Natural killer cell (primary cell): ENCODE results near the gene KCTD20. TPM values are rescaled to one million over a fixed set of nuclear protein-coding genes. Genes with fewer than 3 reads are reported as not detected.

ENCODE experiments used
- ATAC-seq, 3 donors: fragments of 150-1000 bp in 2 of 3; fragments of 200-7000 bp in 1 of 3; cut with Tn5 transposase; 1 replicate in 1 of 3; 2 replicates in 2 of 3; pipeline ENCODE4 v1.10.0; 2021; ENCODE audit warnings: mild to moderate bottlenecking in 2 of 3, moderate library complexity in 2 of 3
- DNase-seq, 2 donors: peaks; one replicate each; pipeline versions ENCODE4 v3.0.0 to v3.0.0-alpha.2; 2013 to 2021; ENCODE audit warnings: mixed read lengths in 1 of 2
- H3K27ac ChIP-seq: one replicate; pipeline ENCODE4 v1.5.1; 2013; ENCODE audit warnings: mild to moderate bottlenecking, low read length
- H3K27me3 ChIP-seq: one replicate; pipeline ENCODE4 v1.6.1; 2013; ENCODE audit warnings: low read length; ENCODE audit not compliant: control insufficient read depth, insufficient read depth
- H3K36me3 ChIP-seq: one replicate; pipeline ENCODE4 v1.6.1; 2013; ENCODE audit warnings: low read length; ENCODE audit not compliant: control insufficient read depth, insufficient read depth
- H3K4me1 ChIP-seq: one replicate; pipeline ENCODE4 v1.6.1; 2013; ENCODE audit warnings: low read length; ENCODE audit not compliant: control insufficient read depth, insufficient read depth
- H3K4me3 ChIP-seq: one replicate; pipeline ENCODE4 v1.5.1; 2013; ENCODE audit warnings: low read length
- H3K9me3 ChIP-seq: one replicate; pipeline ENCODE4 v1.6.1; 2013; ENCODE audit warnings: low read length; ENCODE audit not compliant: control insufficient read depth, insufficient read depth
- H3K27ac Mint-ChIP-seq, 2 donors: one replicate each; pipeline ENCODE4 v1.8.0; 2022; ENCODE audit warnings: mild to moderate bottlenecking in 2 of 2, mixed read lengths in 2 of 2, moderate library complexity in 1 of 2
- H3K27me3 Mint-ChIP-seq, 2 donors: one replicate each; pipeline ENCODE4 v1.8.0; 2022; ENCODE audit warnings: low read depth in 2 of 2, mixed read lengths in 2 of 2
- H3K36me3 Mint-ChIP-seq: one replicate; pipeline ENCODE4 v1.8.0; 2022; ENCODE audit warnings: mixed read lengths
- H3K4me1 Mint-ChIP-seq, 2 donors: one replicate each; pipeline ENCODE4 v1.8.0; 2022; ENCODE audit warnings: mixed read lengths in 2 of 2
- H3K4me3 Mint-ChIP-seq: one replicate; pipeline ENCODE4 v1.8.0; 2022; ENCODE audit warnings: mild to moderate bottlenecking, moderate library complexity, mixed read lengths
- H3K9me3 Mint-ChIP-seq, 2 donors: one replicate each; pipeline ENCODE4 v1.8.0; 2022; ENCODE audit warnings: mixed read lengths in 2 of 2
- WGBS: methylation state at CpG from one replicate; pipeline ENCODE4 v1.1.7; 2013; ENCODE audit warnings: missing lambda C conversion rate; ENCODE audit not compliant: insufficient coverage; 5-methylcytosine and 5-hydroxymethylcytosine counted together
- intact Hi-C: fragments of 100-400 bp; cut with micrococcal nuclease; formaldehyde crosslinking; loops from one replicate; pipeline ENCODE4 v1.14.2; 2022
- total RNA-seq, 4 donors: library from RNA; stranded (reverse); fragments of 120-200 nt in 1 of 4; gene quantifications; one replicate each; pipeline versions ENCODE4 v1.2.3 to v1.2.4, GENCODE V29; 2013 to 2022
- TF ChIP-seq, protein P1 (sequence below): fragments of 200-600 bp; IDR thresholded peaks from one replicate; pipeline ENCODE4 v1.8.0; 2022; ENCODE audit warnings: antibody characterized with exemption

Gene KCTD20
- total RNA-seq, 3 donors from 2014 or later (not counting 1 experiment from before 2014, with no cell fraction given), result 37.7 to 43.5 (median 43.2) TPM

DNA sequence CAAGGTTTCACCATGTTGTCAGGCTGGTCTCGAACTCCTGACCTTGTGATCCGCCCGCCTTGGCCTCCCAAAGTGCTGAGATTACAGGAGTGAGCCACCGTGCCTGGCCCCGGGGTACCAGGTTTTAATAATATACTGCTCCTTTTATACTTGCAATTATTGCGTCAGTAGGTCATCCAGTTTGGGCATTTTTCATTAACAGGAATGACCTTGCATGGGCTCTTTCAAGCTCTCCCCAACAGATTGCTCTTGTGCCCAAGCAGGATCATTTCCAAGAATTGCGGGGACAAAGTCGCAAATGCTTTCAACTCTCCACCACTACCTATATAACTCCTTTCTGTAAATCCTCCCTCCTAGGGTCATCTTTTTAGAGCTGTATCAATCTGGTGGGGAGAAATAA is 80.7 kb downstream of the KCTD20 start:
- H3K4me3 Mint-ChIP-seq, result no peak overlapping the region
- H3K36me3 Mint-ChIP-seq, result peaks cover 32% of the 10 kb centered on the region
- H3K27me3 ChIP-seq, result no peaks in the 10 kb centered on the region
- H3K4me1 Mint-ChIP-seq, result peaks cover 37 to 47% of the 10 kb centered on the region in 2 donors
- H3K27ac ChIP-seq, result no peak overlapping the region
- no peak overlapping the region for H3K27ac Mint-ChIP-seq
- WGBS, result 97% methylated on average over 7 of the region's 8 CpGs
- intact Hi-C loops, result no loop called here
- H3K27me3 Mint-ChIP-seq, result no peaks in the 10 kb centered on the region
- peaks cover 74% of the 10 kb centered on the region for H3K36me3 ChIP-seq
- DNase-seq (no peak), ATAC-seq (no peak)
- TF ChIP-seq, protein P1, sequence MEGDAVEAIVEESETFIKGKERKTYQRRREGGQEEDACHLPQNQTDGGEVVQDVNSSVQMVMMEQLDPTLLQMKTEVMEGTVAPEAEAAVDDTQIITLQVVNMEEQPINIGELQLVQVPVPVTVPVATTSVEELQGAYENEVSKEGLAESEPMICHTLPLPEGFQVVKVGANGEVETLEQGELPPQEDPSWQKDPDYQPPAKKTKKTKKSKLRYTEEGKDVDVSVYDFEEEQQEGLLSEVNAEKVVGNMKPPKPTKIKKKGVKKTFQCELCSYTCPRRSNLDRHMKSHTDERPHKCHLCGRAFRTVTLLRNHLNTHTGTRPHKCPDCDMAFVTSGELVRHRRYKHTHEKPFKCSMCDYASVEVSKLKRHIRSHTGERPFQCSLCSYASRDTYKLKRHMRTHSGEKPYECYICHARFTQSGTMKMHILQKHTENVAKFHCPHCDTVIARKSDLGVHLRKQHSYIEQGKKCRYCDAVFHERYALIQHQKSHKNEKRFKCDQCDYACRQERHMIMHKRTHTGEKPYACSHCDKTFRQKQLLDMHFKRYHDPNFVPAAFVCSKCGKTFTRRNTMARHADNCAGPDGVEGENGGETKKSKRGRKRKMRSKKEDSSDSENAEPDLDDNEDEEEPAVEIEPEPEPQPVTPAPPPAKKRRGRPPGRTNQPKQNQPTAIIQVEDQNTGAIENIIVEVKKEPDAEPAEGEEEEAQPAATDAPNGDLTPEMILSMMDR, result no peak
- peaks cover 16% of the 10 kb centered on the region for H3K4me1 ChIP-seq
- H3K9me3 ChIP-seq, result no peaks in the 10 kb centered on the region
- H3K4me3 ChIP-seq, result no peak overlapping the region
- H3K9me3 Mint-ChIP-seq, result no peaks in the 10 kb centered on the region

DNA sequence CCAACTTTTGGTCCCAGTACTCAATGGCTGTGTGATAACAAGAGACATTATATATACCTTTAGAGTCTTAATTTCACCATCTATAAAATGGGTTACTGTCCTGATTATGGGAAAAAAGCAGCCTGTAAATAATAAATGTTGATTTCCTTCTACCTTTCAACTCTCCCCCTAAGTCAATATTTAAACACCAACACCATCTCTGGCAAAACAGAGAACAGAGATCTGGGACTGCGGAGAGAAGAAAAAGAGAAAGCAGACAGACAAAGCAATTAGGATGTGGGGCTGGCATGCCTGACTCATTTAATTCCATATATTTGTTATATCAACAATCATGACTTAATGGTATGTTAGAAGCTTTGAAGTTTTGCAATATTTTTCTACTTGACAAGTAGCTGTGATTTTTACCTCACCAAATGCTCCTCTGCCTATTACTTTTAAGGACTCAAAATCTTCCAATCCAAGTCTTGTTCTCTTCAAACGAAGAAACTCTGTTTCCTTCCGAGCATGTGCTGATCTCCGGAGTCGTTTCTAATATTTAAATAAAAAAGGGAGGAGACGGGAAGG is 81.2 kb downstream of the KCTD20 start:
- Mint-ChIP-seq H3K4me1 (peaks cover 35 to 46% of the 10 kb centered on the region in 2 donors), H3K9me3 (no peaks in the 10 kb centered on the region), H3K36me3 (peaks cover 27% of the 10 kb centered on the region), H3K27ac (peak overlapping the region in 1 of 2 donors; percentile 56), H3K4me3 (no peak overlapping the region), H3K27me3 (no peaks in the 10 kb centered on the region)
- Histone ChIP-seq H3K4me1 (peaks cover 16% of the 10 kb centered on the region), H3K4me3 (no peak overlapping the region), H3K36me3 (peaks cover 72% of the 10 kb centered on the region), H3K27me3 (no peaks in the 10 kb centered on the region), H3K27ac (no peak overlapping the region), H3K9me3 (no peaks in the 10 kb centered on the region)
- DNase-seq (no peak), ATAC-seq (no peak)
- 88% methylated on average over 4 of the region's 6 CpGs for WGBS
- intact Hi-C loops, result no loop called here
- TF ChIP-seq, protein P1, result no peak

DNA sequence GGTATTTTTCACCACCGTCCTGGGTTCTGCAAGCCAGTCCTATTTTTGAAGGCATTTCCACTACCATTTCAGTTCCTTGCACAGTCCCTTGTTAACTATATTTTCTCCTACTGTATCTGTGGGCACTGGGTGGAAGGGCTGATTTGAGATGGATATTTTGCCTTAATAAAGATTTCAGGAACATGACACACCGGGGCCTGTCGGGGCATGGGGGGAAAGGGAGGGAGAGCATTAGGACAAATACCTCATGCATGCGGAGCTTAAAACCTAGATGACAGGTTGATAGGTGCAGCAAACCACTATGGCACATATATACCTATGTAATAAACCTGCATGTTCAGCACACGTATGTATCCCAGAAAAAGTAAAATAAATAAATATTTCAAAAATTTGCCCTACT is 82.1 kb downstream of the KCTD20 start:
- H3K36me3 Mint-ChIP-seq, result peaks cover 25% of the 10 kb centered on the region
- DNase-seq, result no peak
- H3K4me1 ChIP-seq, result peaks cover 16% of the 10 kb centered on the region
- no peak for ATAC-seq
- no peaks in the 10 kb centered on the region for H3K9me3 Mint-ChIP-seq
- TF ChIP-seq, protein P1, result no peak
- no peak overlapping the region for H3K4me3 Mint-ChIP-seq
- H3K4me3 ChIP-seq, result no peak overlapping the region
- intact Hi-C loops, result no loop called here
- H3K36me3 ChIP-seq, result peaks cover 69% of the 10 kb centered on the region
- peaks cover 40 to 47% of the 10 kb centered on the region in 2 donors for H3K4me1 Mint-ChIP-seq
- peak overlapping the region; percentile 41 to 56 for H3K27ac Mint-ChIP-seq
- no peaks in the 10 kb centered on the region for H3K27me3 Mint-ChIP-seq
- no peaks in the 10 kb centered on the region for H3K9me3 ChIP-seq
- no peaks in the 10 kb centered on the region for H3K27me3 ChIP-seq
- 98% methylated on average over 4 of the region's 5 CpGs for WGBS
- no peak overlapping the region for H3K27ac ChIP-seq

DNA sequence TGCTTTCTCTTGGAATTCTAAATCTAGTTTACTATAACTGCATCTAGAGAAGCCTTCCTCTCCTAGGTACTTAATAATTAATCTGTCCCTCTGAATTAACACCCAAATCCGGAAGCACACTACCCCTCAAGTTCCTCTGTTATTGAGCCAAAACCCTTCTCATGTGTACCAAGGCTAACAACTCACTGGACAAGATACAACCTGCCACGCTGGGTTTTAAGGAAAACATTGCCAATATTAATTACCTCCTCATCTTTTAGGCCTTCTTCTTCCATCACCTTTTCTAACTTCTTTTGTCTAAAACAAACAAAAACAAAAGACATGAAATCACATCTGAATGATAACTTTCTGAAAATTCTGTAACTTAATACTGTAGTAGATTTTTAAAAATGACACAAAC is 82.5 kb downstream of the KCTD20 start:
- Histone ChIP-seq H3K9me3 (no peaks in the 10 kb centered on the region), H3K27ac (no peak overlapping the region), H3K4me1 (peaks cover 16% of the 10 kb centered on the region), H3K4me3 (no peak overlapping the region), H3K27me3 (no peaks in the 10 kb centered on the region), H3K36me3 (peaks cover 65% of the 10 kb centered on the region)
- Mint-ChIP-seq H3K9me3 (no peaks in the 10 kb centered on the region), H3K27ac (peak overlapping the region; percentile 41 to 56), H3K27me3 (no peaks in the 10 kb centered on the region), H3K4me3 (no peak overlapping the region), H3K36me3 (peaks cover 25% of the 10 kb centered on the region), H3K4me1 (peaks cover 40 to 46% of the 10 kb centered on the region in 2 donors)
- TF ChIP-seq, protein P1, result no peak
- no peak for DNase-seq
- 89% methylated on average over 2 of the region's 2 CpGs for WGBS
- ATAC-seq, result no peak
- intact Hi-C loops, result no loop called here
